DND-41 (cell line): ENCODE data around the gene PROM2.

Experiments
- ATAC-seq: fragments of 200-7000 bp; cut with Tn5 transposase; 3 replicates; pipeline ENCODE4 v1.9.1; 2021; ENCODE audit warnings: low read depth; ENCODE audit not compliant: insufficient read depth
- DNase-seq: peaks from one replicate; pipeline ENCODE4 v3.0.0-alpha.2; 2020
- H2AFZ ChIP-seq: 2 replicates; pipeline ENCODE4 v1.6.0; 2012; ENCODE audit warnings: low read depth, low read length
- H3K27ac ChIP-seq: 2 replicates; pipeline ENCODE4 v1.5.1; 2012; ENCODE audit warnings: low read length, inconsistent platforms
- H3K27me3 ChIP-seq: fragments of 200-600 bp; sonication (generic); 2 replicates; pipeline ENCODE4 v1.6.0; 2012; ENCODE audit warnings: low read length, mild to moderate bottlenecking, inconsistent platforms; ENCODE audit not compliant: insufficient read depth, poor library complexity
- H3K36me3 ChIP-seq: 2 replicates; pipeline ENCODE4 v1.5.1; 2012; ENCODE audit warnings: low read length, inconsistent platforms; ENCODE audit not compliant: insufficient read depth
- H3K4me1 ChIP-seq: 2 replicates; pipeline ENCODE4 v1.5.1; 2012; ENCODE audit warnings: mild to moderate bottlenecking, low read length; ENCODE audit not compliant: insufficient read depth
- H3K4me2 ChIP-seq: 2 replicates; pipeline ENCODE4 v1.6.0; 2012; ENCODE audit warnings: mild to moderate bottlenecking, moderate library complexity, low read length, inconsistent platforms; ENCODE audit not compliant: insufficient read depth
- H3K4me3 ChIP-seq, 2 experiments: fragments of 200-600 bp in 1 of 2; shearing (Covaris generic) in 1 of 2; 2 replicates each; pipeline ENCODE4 v1.5.1; 2012 to 2016; ENCODE audit warnings: inconsistent platforms in 2 of 2, low read length in 2 of 2, mild to moderate bottlenecking in 2 of 2, low read depth in 1 of 2, moderate library complexity in 1 of 2
- H3K79me2 ChIP-seq: 2 replicates; pipeline ENCODE4 v1.6.0; 2012; ENCODE audit warnings: low read length, inconsistent platforms; ENCODE audit not compliant: insufficient read depth
- H3K9ac ChIP-seq: 2 replicates; pipeline ENCODE4 v1.6.0; 2012; ENCODE audit warnings: low read depth, mild to moderate bottlenecking, inconsistent platforms, low read length, moderate library complexity
- H3K9me3 ChIP-seq: 2 replicates; pipeline ENCODE4 v1.5.1; 2012; ENCODE audit warnings: low read length, moderate library complexity, mild to moderate bottlenecking, inconsistent platforms; ENCODE audit not compliant: insufficient read depth, severe bottlenecking
- H4K20me1 ChIP-seq: 2 replicates; pipeline ENCODE4 v1.6.0; 2012; ENCODE audit warnings: low read length; ENCODE audit not compliant: insufficient read depth
- CTCF ChIP-seq: IDR thresholded peaks from 2 replicates; pipeline ENCODE4 v1.5.1; 2012; ENCODE audit warnings: borderline replicate concordance, low read length, moderate library complexity, mild to moderate bottlenecking; ENCODE audit not compliant: poor library complexity, severe bottlenecking; ENCODE audit errors: extremely low read depth
- EZH2 ChIP-seq: IDR thresholded peaks from 3 replicates; pipeline ENCODE4 v1.6.1; 2012; ENCODE audit warnings: borderline replicate concordance, low read depth, mild to moderate bottlenecking, moderate library complexity, low read length, inconsistent platforms; ENCODE audit not compliant: severe bottlenecking

The PROM2 gene

DNA sequence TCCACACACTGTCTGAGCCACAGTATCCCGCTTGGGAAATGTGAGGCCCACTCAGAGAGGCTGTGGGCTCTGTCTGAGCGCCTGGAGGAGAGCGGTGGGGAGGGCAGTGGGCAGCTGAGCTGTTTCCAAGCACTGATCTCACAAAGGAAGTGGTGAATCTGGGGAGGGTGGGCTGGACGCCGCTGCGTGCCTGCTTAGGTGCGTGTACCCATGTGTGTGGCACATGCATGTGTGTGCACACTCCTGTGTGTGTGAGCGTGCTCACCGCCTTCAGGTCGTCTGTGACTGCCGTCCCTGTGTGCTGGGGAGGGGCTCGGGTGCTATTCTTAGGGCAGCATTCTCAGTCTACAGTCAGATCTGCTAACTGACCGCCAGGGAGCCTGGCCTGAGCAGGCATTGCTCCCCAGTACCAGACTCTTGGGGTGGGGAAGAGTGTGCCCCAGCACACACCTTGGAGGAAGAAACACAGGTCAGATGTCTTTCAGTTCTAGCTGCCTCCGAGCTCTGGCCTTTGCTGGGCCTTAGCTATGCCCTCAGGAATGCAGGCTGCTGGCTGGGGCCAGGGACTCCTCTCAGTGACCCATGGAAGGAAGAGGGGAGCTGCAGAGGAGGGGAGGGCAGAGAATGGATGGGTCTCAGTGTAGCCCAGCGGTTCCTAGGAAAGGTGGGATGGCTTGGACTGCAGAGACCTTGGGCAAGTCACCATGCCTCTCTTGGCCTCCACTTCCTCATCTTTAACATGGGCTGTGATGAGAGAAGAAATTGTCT, 54.3 kb downstream of the PROM2 start:
- no peaks in the 10 kb centered on the region for H3K9me3 ChIP-seq
- H3K4me1 ChIP-seq = no peaks in the 10 kb centered on the region
- no peaks in the 10 kb centered on the region for H3K27me3 ChIP-seq
- no peaks in the 10 kb centered on the region for H3K79me2 ChIP-seq
- H4K20me1 ChIP-seq = no peaks in the 10 kb centered on the region
- H2AFZ ChIP-seq = no peak overlapping the region
- no peak for TF ChIP-seq CTCF
- no peak for TF ChIP-seq EZH2
- no peak for ATAC-seq
- no peak overlapping the region for H3K4me2 ChIP-seq
- no peak overlapping the region for H3K9ac ChIP-seq
- DNase-seq = no peak
- H3K27ac ChIP-seq = no peak overlapping the region
- no peaks in the 10 kb centered on the region for H3K36me3 ChIP-seq
- H3K4me3 ChIP-seq = no peak overlapping the region

GRCh38 chr2:95329401-95329800, 55.2 kb downstream of the PROM2 start:
- Histone ChIP-seq H3K4me2 (no peak overlapping the region), H3K79me2 (no peaks in the 10 kb centered on the region), H3K4me1 (no peaks in the 10 kb centered on the region), H3K9me3 (no peaks in the 10 kb centered on the region), H3K36me3 (no peaks in the 10 kb centered on the region), H3K9ac (no peak overlapping the region), H3K4me3 (no peak overlapping the region), H2AFZ (no peak overlapping the region), H3K27me3 (no peaks in the 10 kb centered on the region), H4K20me1 (no peaks in the 10 kb centered on the region), H3K27ac (no peak overlapping the region)
- TF ChIP-seq CTCF = no peak
- no peak for TF ChIP-seq EZH2
- no peak for ATAC-seq
- no peak for DNase-seq

DNA sequence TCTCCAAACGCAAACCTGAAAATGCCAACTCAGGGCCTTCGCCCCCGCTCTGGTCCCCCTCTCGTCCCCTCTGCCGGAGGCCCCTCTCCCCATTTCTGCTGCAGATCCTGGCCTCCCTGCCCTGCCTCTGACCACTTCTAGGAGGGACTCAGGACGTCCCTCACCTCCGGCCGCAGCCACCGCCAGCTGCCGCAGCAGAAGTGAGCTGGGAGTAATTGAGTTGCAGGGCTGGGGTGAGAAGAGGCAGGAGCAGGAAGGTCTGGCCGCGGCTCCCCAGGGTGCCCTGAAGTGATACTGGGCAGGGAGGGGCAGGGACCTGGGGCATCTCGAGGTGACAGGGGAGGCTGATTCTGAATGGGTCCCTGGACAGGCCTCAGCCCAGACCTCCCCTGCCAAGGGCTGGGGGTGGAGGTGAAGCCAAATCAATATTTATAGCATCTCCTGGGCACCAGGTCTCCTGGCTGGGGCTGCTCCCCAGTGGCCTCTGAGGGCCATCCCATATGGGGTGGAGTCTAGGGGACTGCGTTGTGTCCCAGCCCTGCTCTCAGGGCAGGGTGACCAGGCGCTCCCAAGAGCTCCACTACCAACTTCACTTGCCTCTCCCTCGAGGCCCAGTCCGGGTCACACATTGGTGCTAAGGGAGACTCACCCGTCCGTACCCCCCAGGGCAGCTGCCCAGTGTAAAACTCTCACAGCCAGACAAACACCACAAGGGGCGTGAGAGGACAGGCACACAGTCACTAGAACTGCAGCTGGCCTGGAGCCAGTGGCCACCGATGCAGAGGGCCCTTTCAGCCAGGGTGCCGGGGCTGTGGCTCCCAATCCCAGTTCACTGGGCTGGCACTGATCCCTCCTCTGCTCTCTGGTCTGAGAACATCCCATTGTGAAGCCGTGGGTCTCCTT, 55.9 kb downstream of the PROM2 start:
- ATAC-seq (no peak), DNase-seq (no peak)
- no peak overlapping the region for H3K9ac ChIP-seq
- H3K9me3 ChIP-seq = no peaks in the 10 kb centered on the region
- no peak for TF ChIP-seq CTCF
- no peak for TF ChIP-seq EZH2
- H3K27me3 ChIP-seq = no peaks in the 10 kb centered on the region
- H3K4me3 ChIP-seq = no peak overlapping the region
- H3K4me1 ChIP-seq = no peaks in the 10 kb centered on the region
- no peaks in the 10 kb centered on the region for H3K36me3 ChIP-seq
- no peak overlapping the region for H3K27ac ChIP-seq
- H3K79me2 ChIP-seq = no peaks in the 10 kb centered on the region
- H2AFZ ChIP-seq = no peak overlapping the region
- H4K20me1 ChIP-seq = no peaks in the 10 kb centered on the region
- H3K4me2 ChIP-seq = no peak overlapping the region
